ENCODE data around the gene CACNB1. TPM values are rescaled to one million over a fixed set of nuclear protein-coding genes. Genes with fewer than 3 reads are reported as not detected.

CACNB1 gene
- total and polyA plus RNA-seq, 2 donors (not counting 1 experiment from before 2014, with no cell fraction given), result 3.8 to 12.4 TPM

- TF ChIP-seq CTCF (IDR thresholded peaks at IDR 0.05), result no peak
- no peak for TF ChIP-seq EZH2 (IDR thresholded peaks at IDR 0.05; ENCODE audit: borderline replicate concordance, insufficient read depth, low read depth, low read length, poor library complexity, severe bottlenecking)
- ATAC-seq (ENCODE audit: low read depth) (no peak), DNase-seq (no peak)
- Mint-ChIP-seq H3K4me1 (peaks cover 9% of the 10 kb centered on the region), H3K9me3 (ENCODE audit: insufficient read depth) (no peaks in the 10 kb centered on the region), H3K27me3 (peaks cover 2% of the 10 kb centered on the region), H3K27ac (no peak overlapping the region), H3K4me3 (no peak overlapping the region)
- Histone ChIP-seq H3K9ac (ENCODE audit: low read length) (no peak overlapping the region), H3K4me3 (ENCODE audit: control extremely low read depth in 1 of 5, extremely low read depth in 1 of 5, insufficient read depth in 1 of 5, low read depth in 2 of 5, low read length in 4 of 5) (no peak overlapping the region), H3K9me3 (ENCODE audit: control extremely low read depth in 1 of 3, control insufficient read depth in 2 of 3, insufficient read depth in 1 of 3, low read length in 2 of 3) (no peaks in the 10 kb centered on the region), H2AFZ (ENCODE audit: insufficient read depth, low read depth, low read length, poor library complexity, severe bottlenecking) (no peak overlapping the region), H3K79me2 (ENCODE audit: control insufficient read depth, insufficient read depth, low read length) (no peaks in the 10 kb centered on the region), H3K27me3 (replicated peaks in 1 of 4; ENCODE audit: control extremely low read depth in 1 of 4, control insufficient read depth in 3 of 4, insufficient read depth in 4 of 4, low read length in 3 of 4) (peaks cover 0 to 3% (median 0%) of the 10 kb centered on the region in 4 experiments), H3K4me2 (replicated peaks; ENCODE audit: low read depth, low read length, poor library complexity, severe bottlenecking) (no peak overlapping the region), H3K36me3 (replicated peaks in 1 of 2; ENCODE audit: control extremely low read depth in 1 of 2, control insufficient read depth in 1 of 2, extremely low read depth in 1 of 2, insufficient read depth in 2 of 2, low read length in 1 of 2) (no peaks in the 10 kb centered on the region), H3K4me1 (ENCODE audit: control insufficient read depth in 2 of 2, insufficient read depth in 2 of 2, low read length in 2 of 2) (peaks cover 2 to 8% of the 10 kb centered on the region in 2 donors), H4K20me1 (ENCODE audit: control insufficient read depth, insufficient read depth, low read length, poor library complexity, severe bottlenecking) (no peaks in the 10 kb centered on the region), H3K27ac (ENCODE audit: low read length in 2 of 2) (no peak overlapping the region)
- POLR2A ChIA-PET, result interaction anchor here (0.7 kb wide), 1 partner anchor 362 kb away, joined by 4 read pairs; no protein-coding TSS in a partner anchor
- WGBS (ENCODE audit: insufficient coverage), result 100% methylated on average over 2 of the region's 2 CpGs
- intact Hi-C loops (cut with micrococcal nuclease), result no loop called here
- CTCF ChIA-PET, result interaction anchor here (0.6 to 2.2 kb wide), 4 partner anchors 9 to 397 kb away, joined by 3 to 9 read pairs (median 3); no protein-coding TSS in a partner anchor
These were observed 38.8 kb downstream of the CACNB1 start for GRCh38 chr17:39158623-39159022.

GRCh38 chr17:39156491-39156890, 41.0 kb downstream of the CACNB1 start:
- Mint-ChIP-seq H3K9me3 (ENCODE audit: insufficient read depth) (no peaks in the 10 kb centered on the region), H3K4me3 (no peak overlapping the region), H3K4me1 (peaks cover 26% of the 10 kb centered on the region), H3K27ac (peak overlapping the region; percentile 44), H3K27me3 (peaks cover 8% of the 10 kb centered on the region)
- DNase-seq (no peak), ATAC-seq (ENCODE audit: low read depth) (no peak)
- Histone ChIP-seq H3K9ac (ENCODE audit: low read length) (no peak overlapping the region), H3K4me1 (ENCODE audit: control insufficient read depth in 2 of 2, insufficient read depth in 2 of 2, low read length in 2 of 2) (peaks cover 17 to 28% of the 10 kb centered on the region in 2 donors), H3K9me3 (ENCODE audit: control extremely low read depth in 1 of 3, control insufficient read depth in 2 of 3, insufficient read depth in 1 of 3, low read length in 2 of 3) (no peaks in the 10 kb centered on the region), H3K4me3 (ENCODE audit: control extremely low read depth in 1 of 5, extremely low read depth in 1 of 5, insufficient read depth in 1 of 5, low read depth in 2 of 5, low read length in 4 of 5) (no peak overlapping the region), H4K20me1 (ENCODE audit: control insufficient read depth, insufficient read depth, low read length, poor library complexity, severe bottlenecking) (no peaks in the 10 kb centered on the region), H3K79me2 (ENCODE audit: control insufficient read depth, insufficient read depth, low read length) (no peaks in the 10 kb centered on the region), H3K36me3 (replicated peaks in 1 of 2; ENCODE audit: control extremely low read depth in 1 of 2, control insufficient read depth in 1 of 2, extremely low read depth in 1 of 2, insufficient read depth in 2 of 2, low read length in 1 of 2) (no peaks in the 10 kb centered on the region), H3K27ac (ENCODE audit: low read length in 2 of 2) (no peak overlapping the region), H3K4me2 (replicated peaks; ENCODE audit: low read depth, low read length, poor library complexity, severe bottlenecking) (no peak overlapping the region), H2AFZ (ENCODE audit: insufficient read depth, low read depth, low read length, poor library complexity, severe bottlenecking) (no peak overlapping the region), H3K27me3 (replicated peaks in 1 of 4; ENCODE audit: control extremely low read depth in 1 of 4, control insufficient read depth in 3 of 4, insufficient read depth in 4 of 4, low read length in 3 of 4) (peaks cover 0 to 10% (median 3%) of the 10 kb centered on the region in 4 experiments)
- ChIA-PET CTCF (interaction anchor here (1.1 kb wide), 1 partner anchor 173 kb away, joined by 5 read pairs; no protein-coding TSS in a partner anchor), POLR2A (no interaction called here)
- intact Hi-C loops (cut with micrococcal nuclease), result no loop called here
- TF ChIP-seq CTCF (IDR thresholded peaks at IDR 0.05), result no peak
- TF ChIP-seq EZH2 (IDR thresholded peaks at IDR 0.05; ENCODE audit: borderline replicate concordance, insufficient read depth, low read depth, low read length, poor library complexity, severe bottlenecking), result no peak
- WGBS (ENCODE audit: insufficient coverage), result 88% methylated on average over 2 of the region's 7 CpGs

Data from B cell (primary cell).